ENCODE data around the gene ZNF598.
"Not testable (repeated sequence)": the region's sequence is repeated elsewhere in the genome, so short reads cannot be mapped to it uniquely, and the experiment has no call there.

DNA sequence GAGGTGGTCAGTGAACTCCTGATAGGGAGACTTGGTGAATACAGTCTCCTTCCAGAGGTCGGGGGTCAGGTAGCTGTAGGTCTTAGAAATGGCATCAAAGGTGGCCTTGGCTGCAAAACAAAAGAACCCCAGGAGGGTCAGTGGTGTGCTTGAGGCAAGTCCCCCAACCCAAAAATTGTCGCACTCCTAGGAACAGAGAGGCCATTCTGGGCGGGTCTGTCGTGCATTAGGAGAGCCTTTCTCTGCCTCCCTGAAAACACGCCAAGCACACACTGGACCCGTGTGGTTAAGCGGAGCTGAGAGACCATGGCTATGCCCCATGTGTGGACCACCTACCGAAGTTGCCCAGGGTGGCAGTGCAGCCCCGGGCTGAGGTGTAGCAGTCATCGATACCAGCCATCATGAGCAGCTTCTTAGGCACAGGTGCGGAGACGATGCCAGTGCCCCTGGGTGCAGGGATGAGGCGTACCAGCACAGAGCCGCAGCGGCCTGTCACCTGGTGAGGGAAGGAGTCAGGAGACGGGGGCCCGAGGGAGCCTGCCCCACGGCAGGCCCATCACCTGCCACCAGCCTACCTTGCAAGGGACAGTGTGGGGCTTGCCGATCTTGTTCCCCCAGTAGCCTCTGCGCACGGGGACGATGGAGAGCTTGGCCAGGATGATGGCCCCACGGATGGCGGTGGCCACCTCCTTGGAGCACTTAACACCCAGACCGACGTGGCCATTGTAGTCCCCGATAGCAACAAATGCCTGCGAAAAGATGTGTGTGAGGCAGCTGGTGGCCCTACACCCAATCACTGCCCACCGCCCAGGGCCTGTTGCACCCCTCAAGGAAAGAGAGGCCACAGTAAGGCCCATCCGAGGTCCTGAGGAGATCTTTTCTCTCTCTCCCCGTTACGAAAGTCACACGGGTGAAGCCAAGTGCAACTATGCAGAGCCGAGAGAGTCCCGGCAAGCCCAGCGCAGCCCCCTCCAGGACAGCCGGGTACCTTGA lies 47.2 kb downstream of the ZNF598 start:
- TF ChIP-seq POLR2AphosphoS5 (IDR thresholded peaks at IDR 0.05; ENCODE audit: borderline replicate concordance, low read depth, low read length); EZH2 (IDR thresholded peaks at IDR 0.05): not testable (repeated sequence)

Data from SK-N-MC (cell line).